Caco-2 (cell line): ENCODE data around the gene SCUBE1. TPM values are rescaled to one million over a fixed set of nuclear protein-coding genes. Genes with fewer than 3 reads are reported as not detected.

ENCODE experiments used
- BruUV-seq: library from RNA; stranded (reverse); fragments of 400-500 nt; replicated peaks from 2 replicates; lab custom pipeline; 2021; lab: Mats Ljungman, UMichigan
- CTCF ChIA-PET: fragments of 300-600 bp; sonication (Branson Sonifier 250); formaldehyde crosslinking; loops from one replicate; lab custom pipeline; 2022; ENCODE audit warnings: antibody characterized with exemption; lab: Charles Lee
- POLR2A ChIA-PET: fragments of 300-600 bp; sonication (Branson Sonifier 250); formaldehyde crosslinking; loops from one replicate; lab custom pipeline; 2022; ENCODE audit warnings: antibody characterized with exemption; lab: Charles Lee
- DNase-seq, 2 experiments: peaks; one replicate each; pipeline versions ENCODE4 v3.0.0 to v3.0.0-alpha.2; 2020 to 2022
- H3K27me3 ChIP-seq: replicated peaks from 2 replicates; pipeline ENCODE4 v1.6.0; 2011; ENCODE audit warnings: low read length; ENCODE audit not compliant: control insufficient read depth, insufficient read depth
- H3K36me3 ChIP-seq: 2 replicates; pipeline ENCODE4 v1.5.1; 2011; ENCODE audit warnings: low read length; ENCODE audit not compliant: control insufficient read depth, insufficient read depth
- H3K4me1 ChIP-seq: fragments of 250-450 bp; sonication (Bioruptor Pico); 2 replicates; pipeline ENCODE4 v1.5.1; 2020; ENCODE audit warnings: mild to moderate bottlenecking
- H3K4me3 ChIP-seq: 2 replicates; pipeline ENCODE4 v1.5.1; 2011; ENCODE audit warnings: low read depth, mild to moderate bottlenecking, control low read depth, low read length
- H3K9me3 ChIP-seq: fragments of 250-450 bp; sonication (Bioruptor Pico); 2 replicates; pipeline ENCODE4 v1.5.1; 2020; ENCODE audit warnings: mild to moderate bottlenecking, moderate library complexity
- H3K27ac Mint-ChIP-seq: one replicate; pipeline ENCODE4 v1.8.0; 2022; ENCODE audit warnings: mixed read lengths; ENCODE audit not compliant: unreplicated experiment
- H3K27me3 Mint-ChIP-seq: one replicate; pipeline ENCODE4 v1.8.0; 2022; ENCODE audit warnings: mixed read lengths; ENCODE audit not compliant: insufficient read depth, unreplicated experiment
- H3K36me3 Mint-ChIP-seq: one replicate; pipeline ENCODE4 v1.8.0; 2022; ENCODE audit warnings: mild to moderate bottlenecking, mixed read lengths; ENCODE audit not compliant: insufficient read depth, unreplicated experiment
- H3K4me1 Mint-ChIP-seq: one replicate; pipeline ENCODE4 v1.8.0; 2022; ENCODE audit warnings: low read depth, mixed read lengths; ENCODE audit not compliant: unreplicated experiment
- H3K4me3 Mint-ChIP-seq: one replicate; pipeline ENCODE4 v1.8.0; 2022; ENCODE audit warnings: mild to moderate bottlenecking, moderate library complexity, mixed read lengths; ENCODE audit not compliant: unreplicated experiment
- H3K9me3 Mint-ChIP-seq: one replicate; pipeline ENCODE4 v1.8.0; 2022; ENCODE audit warnings: mixed read lengths; ENCODE audit not compliant: unreplicated experiment
- intact Hi-C: fragments of 100-400 bp; cut with micrococcal nuclease; formaldehyde crosslinking; loops from one replicate; pipeline ENCODE4 v1.10.0; 2022; ENCODE audit not compliant: unreplicated experiment
- total RNA-seq: library from RNA; stranded (reverse); gene quantifications from 2 replicates; pipeline ENCODE4 v1.2.3, GENCODE V29; 2022
- TF ChIP-seq, protein P1 (sequence below), 2 experiments: fragments of 200-600 bp in 1 of 2; IDR thresholded peaks; 1 replicate in 1 of 2; 2 replicates in 1 of 2; pipeline versions ENCODE4 v1.5.1 to v1.8.0; 2011 to 2022; ENCODE audit warnings: antibody characterized with exemption in 1 of 2, control low read depth in 1 of 2, inconsistent platforms in 1 of 2, low read depth in 1 of 2, low read length in 1 of 2, mild to moderate bottlenecking in 1 of 2, moderate library complexity in 1 of 2; ENCODE audit not compliant: insufficient read depth in 1 of 2, severe bottlenecking in 1 of 2, unreplicated experiment in 1 of 2

Gene SCUBE1
- total RNA-seq, 1 experiment from 2014 or later: not detected

GRCh38 chr22:43186272-43187170 lies 156.7 kb downstream of the SCUBE1 start, which contains the start of gene TTLL12:
Gene TTLL12 (minus strand): TSS chr22:43187134. CDS start chr22:43187069, 65 bp downstream.
- Histone ChIP-seq H3K36me3 (peaks cover 2% of the 10 kb centered on the region; the same call in 1 of the 2 replicates), H3K9me3 (no peaks in the 10 kb centered on the region), H3K4me1 (peaks cover 16% of the 10 kb centered on the region; the same call in 1 of the 2 replicates), H3K4me3 (peak within 1 kb of the TSS; percentile 86), H3K27me3 (no peaks in the 10 kb centered on the region)
- Mint-ChIP-seq H3K4me1 (peaks cover 23% of the 10 kb centered on the region), H3K4me3 (peak within 1 kb of the TSS; percentile 83), H3K9me3 (no peaks in the 10 kb centered on the region), H3K27ac (peak within 1 kb of the TSS; percentile 93), H3K36me3 (no peaks in the 10 kb centered on the region), H3K27me3 (no peaks in the 10 kb centered on the region)
- TF ChIP-seq, protein P1, sequence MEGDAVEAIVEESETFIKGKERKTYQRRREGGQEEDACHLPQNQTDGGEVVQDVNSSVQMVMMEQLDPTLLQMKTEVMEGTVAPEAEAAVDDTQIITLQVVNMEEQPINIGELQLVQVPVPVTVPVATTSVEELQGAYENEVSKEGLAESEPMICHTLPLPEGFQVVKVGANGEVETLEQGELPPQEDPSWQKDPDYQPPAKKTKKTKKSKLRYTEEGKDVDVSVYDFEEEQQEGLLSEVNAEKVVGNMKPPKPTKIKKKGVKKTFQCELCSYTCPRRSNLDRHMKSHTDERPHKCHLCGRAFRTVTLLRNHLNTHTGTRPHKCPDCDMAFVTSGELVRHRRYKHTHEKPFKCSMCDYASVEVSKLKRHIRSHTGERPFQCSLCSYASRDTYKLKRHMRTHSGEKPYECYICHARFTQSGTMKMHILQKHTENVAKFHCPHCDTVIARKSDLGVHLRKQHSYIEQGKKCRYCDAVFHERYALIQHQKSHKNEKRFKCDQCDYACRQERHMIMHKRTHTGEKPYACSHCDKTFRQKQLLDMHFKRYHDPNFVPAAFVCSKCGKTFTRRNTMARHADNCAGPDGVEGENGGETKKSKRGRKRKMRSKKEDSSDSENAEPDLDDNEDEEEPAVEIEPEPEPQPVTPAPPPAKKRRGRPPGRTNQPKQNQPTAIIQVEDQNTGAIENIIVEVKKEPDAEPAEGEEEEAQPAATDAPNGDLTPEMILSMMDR (IDR thresholded peaks at IDR 0.05; ENCODE audit: insufficient read depth in 1 of 2, low read depth in 1 of 2, low read length in 1 of 2, severe bottlenecking in 1 of 2, unreplicated experiment in 1 of 2): no peak
- ChIA-PET CTCF (interaction anchor here (0.6 to 1.2 kb wide), 5 partner anchors 40 to 389 kb away, joined by 3 to 6 read pairs (median 5); no protein-coding TSS in a partner anchor), POLR2A (interaction anchor here (0.6 to 0.7 kb wide), 5 partner anchors 15 to 1376 kb away, joined by 3 to 12 read pairs (median 4); no protein-coding TSS in a partner anchor)
- intact Hi-C loops: loop anchor here (5.0 kb wide), 1 partner anchor 46 kb away; no protein-coding TSS in a partner anchor
- DNase-seq: peak in 1 of 2 experiments; percentile 71
- TSS peak; percentile 34 for BruUV-seq

- H3K4me3 Mint-ChIP-seq: peak overlapping the region; percentile 72
- POLR2A ChIA-PET: no interaction called here
Observed at GRCh38 chr22:43185860-43186261, 157.3 kb downstream of the SCUBE1 start.

More at GRCh38 chr22:43185860-43186261, 157.3 kb downstream of the SCUBE1 start:
- peak; percentile 37 to 52 for DNase-seq
- TF ChIP-seq, protein P1 (IDR thresholded peaks at IDR 0.05; ENCODE audit: insufficient read depth in 1 of 2, low read depth in 1 of 2, low read length in 1 of 2, severe bottlenecking in 1 of 2, unreplicated experiment in 1 of 2): no peak
- no peaks in the 10 kb centered on the region for H3K9me3 ChIP-seq
- peaks cover 23% of the 10 kb centered on the region for H3K4me1 Mint-ChIP-seq
- CTCF ChIA-PET: interaction anchor here (1.0 kb wide), 1 partner anchor 388 kb away, joined by 3 read pairs; no protein-coding TSS in a partner anchor
- H3K27me3 Mint-ChIP-seq: no peaks in the 10 kb centered on the region
- no peaks in the 10 kb centered on the region for H3K9me3 Mint-ChIP-seq
- H3K27me3 ChIP-seq: no peaks in the 10 kb centered on the region
- BruUV-seq: no TSS peak
- peaks cover 4% of the 10 kb centered on the region for H3K36me3 Mint-ChIP-seq
- H3K4me1 ChIP-seq: peaks cover 16% of the 10 kb centered on the region; the same call in 1 of the 2 replicates
- H3K27ac Mint-ChIP-seq: peak overlapping the region; percentile 43
- intact Hi-C loops: loop anchor here (5.0 kb wide), 1 partner anchor 46 kb away; no protein-coding TSS in a partner anchor
- H3K36me3 ChIP-seq: peaks cover 2% of the 10 kb centered on the region; the same call in 1 of the 2 replicates
- H3K4me3 ChIP-seq: peak overlapping the region; percentile 86
